ENCODE results near the gene FHIT. TPM values are rescaled to one million over a fixed set of nuclear protein-coding genes. Genes with fewer than 3 reads are reported as not detected.

The FHIT gene
- total RNA-seq, 4 donors from 2014 or later, result 4.6 to 6.1 (median 5.7) TPM

GRCh38 chr3:61138401-61138800 is 112.9 kb downstream of the FHIT start:
- Histone ChIP-seq H3K9me3 (no peaks in the 10 kb centered on the region), H3K4me3 (no peak overlapping the region), H3K27ac (replicated peaks in 1 of 4) (no peak overlapping the region), H3K4me1 (no peaks in the 10 kb centered on the region), H3K36me3 (no peaks in the 10 kb centered on the region), H3K27me3 (no peaks in the 10 kb centered on the region)
- DNase-seq (ENCODE audit: extremely low spot score), result no peak
- intact Hi-C loops (cut with DNase I), result no loop called here
- no peak for TF ChIP-seq POLR2A (IDR thresholded peaks at IDR 0.05; ENCODE audit: low read depth)
- no peak for TF ChIP-seq EP300 (IDR thresholded peaks at IDR 0.05)
- TF ChIP-seq CTCF (IDR thresholded peaks at IDR 0.05), result no peak
- TF ChIP-seq POLR2AphosphoS5 (IDR thresholded peaks at IDR 0.05), result no peak
- WGBS, result 66% methylated on average over 5 of the region's 5 CpGs

- Histone ChIP-seq H3K36me3 (no peaks in the 10 kb centered on the region), H3K4me3 (no peak overlapping the region), H3K4me1 (no peaks in the 10 kb centered on the region), H3K27me3 (no peaks in the 10 kb centered on the region), H3K27ac (replicated peaks in 1 of 4) (no peak overlapping the region), H3K9me3 (no peaks in the 10 kb centered on the region)
- TF ChIP-seq EP300 (IDR thresholded peaks at IDR 0.05) (no peak), POLR2A (IDR thresholded peaks at IDR 0.05; ENCODE audit: low read depth) (no peak), POLR2AphosphoS5 (IDR thresholded peaks at IDR 0.05) (no peak), CTCF (IDR thresholded peaks at IDR 0.05) (no peak)
- intact Hi-C loops (cut with DNase I), result no loop called here
- DNase-seq (ENCODE audit: extremely low spot score), result no peak
- 89% methylated on average over 5 of the region's 5 CpGs for WGBS
Measured at GRCh38 chr3:61136191-61136590, 115.1 kb downstream of the FHIT start.

GRCh38 chr3:61134532-61134931 is 116.7 kb downstream of the FHIT start:
- WGBS, result 96% methylated on average over 2 of the region's 3 CpGs
- no peak for DNase-seq (ENCODE audit: extremely low spot score)
- Histone ChIP-seq H3K9me3 (no peaks in the 10 kb centered on the region), H3K27me3 (no peaks in the 10 kb centered on the region), H3K4me3 (no peak overlapping the region), H3K27ac (replicated peaks in 1 of 4) (no peak overlapping the region), H3K36me3 (no peaks in the 10 kb centered on the region), H3K4me1 (no peaks in the 10 kb centered on the region)
- TF ChIP-seq POLR2AphosphoS5 (IDR thresholded peaks at IDR 0.05) (no peak), EP300 (IDR thresholded peaks at IDR 0.05) (no peak), CTCF (IDR thresholded peaks at IDR 0.05) (no peak)
- intact Hi-C loops (cut with DNase I), result no loop called here

GRCh38 chr3:61132062-61132461 is 119.2 kb downstream of the FHIT start:
- H3K27me3 ChIP-seq, result no peaks in the 10 kb centered on the region
- H3K27ac ChIP-seq (replicated peaks in 1 of 4), result no peak overlapping the region
- no peaks in the 10 kb centered on the region for H3K9me3 ChIP-seq
- no peaks in the 10 kb centered on the region for H3K4me1 ChIP-seq
- TF ChIP-seq POLR2A (IDR thresholded peaks at IDR 0.05; ENCODE audit: low read depth) (no peak), CTCF (IDR thresholded peaks at IDR 0.05) (no peak), EP300 (IDR thresholded peaks at IDR 0.05) (no peak), POLR2AphosphoS5 (IDR thresholded peaks at IDR 0.05) (no peak)
- DNase-seq (ENCODE audit: extremely low spot score), result no peak
- no peak overlapping the region for H3K4me3 ChIP-seq
- no peaks in the 10 kb centered on the region for H3K36me3 ChIP-seq
- intact Hi-C loops (cut with DNase I), result no loop called here

DNA sequence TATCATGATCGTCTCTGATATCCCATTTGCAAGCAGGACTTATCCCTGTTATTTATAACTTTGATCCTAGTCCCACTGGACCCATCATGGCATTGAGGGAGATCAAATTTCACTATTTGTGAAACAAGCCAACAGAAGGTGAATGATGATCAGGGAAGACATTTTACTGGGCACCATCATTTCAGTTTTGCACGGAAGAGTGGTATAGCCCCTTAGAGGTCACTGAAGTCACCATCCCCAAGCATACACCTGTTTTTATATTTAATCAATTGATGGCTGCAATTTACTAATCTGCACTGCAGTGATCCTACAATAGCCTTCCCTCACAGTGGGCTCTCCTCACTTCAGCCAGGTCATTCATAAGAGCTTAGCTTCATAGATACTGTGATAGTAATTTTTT is 132.4 kb downstream of the FHIT start:
- 85% methylated on average over 2 of the region's 2 CpGs for WGBS
- Histone ChIP-seq H3K4me3 (no peak overlapping the region), H3K27me3 (no peaks in the 10 kb centered on the region), H3K9me3 (peaks cover 0 to 4% (median 0%) of the 10 kb centered on the region in 4 donors), H3K27ac (replicated peaks in 1 of 4) (no peak overlapping the region), H3K4me1 (peaks cover 0 to 8% (median 3%) of the 10 kb centered on the region in 4 donors), H3K36me3 (no peaks in the 10 kb centered on the region)
- intact Hi-C loops (cut with DNase I), result no loop called here
- TF ChIP-seq CTCF (IDR thresholded peaks at IDR 0.05), result no peak
- TF ChIP-seq EP300 (IDR thresholded peaks at IDR 0.05), result no peak
- TF ChIP-seq POLR2AphosphoS5 (IDR thresholded peaks at IDR 0.05), result no peak
- no peak for TF ChIP-seq POLR2A (IDR thresholded peaks at IDR 0.05; ENCODE audit: low read depth)
- DNase-seq (ENCODE audit: extremely low spot score), result no peak

Measured in esophagus muscularis mucosa (tissue), 4 donors.